HCEC 1CT (cell line): ENCODE results near the gene TRIM75.
"Not testable (repeated sequence)": the region's sequence is repeated elsewhere in the genome, so short reads cannot be mapped to it uniquely, and the experiment has no call there.

ENCODE experiments used
- DNase-seq: peaks from one replicate; pipeline ENCODE4 v3.0.0-alpha.2; 2017

The TRIM75 gene

DNA sequence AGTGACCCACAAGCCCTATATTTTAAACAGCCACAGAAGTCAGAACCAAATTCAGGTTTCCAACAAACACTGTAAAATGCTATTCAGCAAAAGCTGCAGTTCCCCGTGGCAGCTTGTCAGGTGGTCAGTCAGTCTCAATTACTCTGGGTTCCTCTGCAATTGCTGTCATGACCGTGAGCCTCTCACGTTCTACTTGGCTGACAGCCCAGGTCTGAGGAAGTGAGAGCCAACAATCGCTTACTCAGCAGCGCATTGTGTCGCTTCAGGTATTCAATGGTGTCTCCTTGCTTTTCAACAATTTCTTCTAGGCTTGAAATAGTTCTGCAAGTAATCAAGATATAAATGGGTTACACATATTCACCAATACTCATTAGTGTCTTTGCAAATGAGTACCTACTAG, 25.8 kb downstream of the TRIM75 start:
- no peak for DNase-seq

- DNase-seq: not testable (repeated sequence)
These were observed 31.1 kb downstream of the TRIM75 start for GRCh38 chr4:165084787-165085186.

GRCh38 chr4:165085946-165086345, 32.3 kb downstream of the TRIM75 start:
- no peak for DNase-seq

DNA sequence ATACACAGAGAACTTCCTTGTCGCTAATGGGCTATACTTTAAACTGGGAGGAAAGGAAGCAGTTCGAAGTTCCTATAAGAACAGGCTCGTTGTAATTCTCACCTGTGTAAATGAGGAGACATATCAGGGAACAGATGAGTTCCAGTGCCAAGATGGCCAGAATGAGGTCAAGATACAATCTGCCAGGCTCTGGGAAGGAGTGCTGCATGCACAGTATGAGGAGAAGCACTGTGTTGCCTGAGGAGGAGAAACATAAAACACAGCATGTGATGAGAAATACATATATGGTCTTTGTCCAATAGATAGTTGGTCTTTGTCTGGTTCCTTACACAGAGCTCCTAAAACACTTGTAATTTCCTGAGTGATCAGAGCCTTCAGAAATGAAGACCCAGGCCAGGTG, 34.7 kb downstream of the TRIM75 start:
- DNase-seq: no peak

- DNase-seq: not testable (repeated sequence)
These were observed 38.5 kb downstream of the TRIM75 start for GRCh38 chr4:165092187-165092586.

DNA sequence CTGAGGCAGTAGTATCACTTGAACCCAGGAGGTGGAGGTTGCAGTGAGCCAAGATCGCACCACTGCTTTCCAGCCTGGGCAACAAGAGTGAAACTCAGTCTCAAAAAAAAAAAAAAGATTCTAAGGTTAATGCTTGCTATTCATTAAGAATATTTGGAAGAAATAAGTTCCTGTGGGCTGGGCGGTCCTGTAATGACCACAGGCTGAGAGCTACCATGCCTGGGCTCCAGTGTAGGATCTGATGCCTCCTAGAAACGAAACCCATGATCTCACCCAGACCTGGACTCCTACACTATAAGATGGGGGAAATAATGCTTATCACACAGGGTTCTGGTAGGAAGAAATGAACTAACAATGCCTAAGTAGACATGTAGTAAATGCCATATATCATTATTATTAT, 41.2 kb downstream of the TRIM75 start:
- no peak for DNase-seq

- DNase-seq: no peak
These were observed 41.6 kb downstream of the TRIM75 start for GRCh38 chr4:165095291-165095690.

GRCh38 chr4:165096776-165097175, 43.1 kb downstream of the TRIM75 start:
- DNase-seq: peak; percentile 3

DNA sequence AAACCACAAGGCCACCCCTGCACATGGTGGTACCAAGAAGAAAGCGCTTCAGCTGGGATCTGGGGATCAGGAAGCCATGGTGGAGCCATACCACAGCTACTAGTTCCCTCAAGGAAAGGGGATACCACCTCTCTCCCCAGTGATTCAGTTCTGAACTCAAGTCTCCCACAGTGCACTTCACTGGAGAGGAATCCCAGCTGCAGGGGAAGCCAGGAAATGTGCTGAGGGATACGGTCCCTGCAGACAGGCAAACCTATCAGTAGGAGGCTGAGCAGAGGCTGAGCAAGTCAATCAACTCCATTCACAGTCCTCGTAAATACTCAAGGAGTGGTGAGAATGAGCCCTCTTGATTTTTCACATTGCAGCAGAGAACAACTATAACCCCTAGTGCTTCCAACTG, 48.0 kb downstream of the TRIM75 start:
- no peak for DNase-seq

GRCh38 chr4:165106518-165106917, 52.9 kb downstream of the TRIM75 start:
- no peak for DNase-seq
